CMK (cell line): ENCODE data around the gene DENND1A.
"Not testable (repeated sequence)": the region's sequence is repeated elsewhere in the genome, so short reads cannot be mapped to it uniquely, and the experiment has no call there.

Source experiments
- DNase-seq: peaks from one replicate; pipeline ENCODE4 v3.0.0-alpha.2; 2010; ENCODE audit warnings: low read depth

Gene DENND1A

GRCh38 chr9:123652416-123652815 is 277.5 kb downstream of the DENND1A start:
- no peak for DNase-seq

DNA sequence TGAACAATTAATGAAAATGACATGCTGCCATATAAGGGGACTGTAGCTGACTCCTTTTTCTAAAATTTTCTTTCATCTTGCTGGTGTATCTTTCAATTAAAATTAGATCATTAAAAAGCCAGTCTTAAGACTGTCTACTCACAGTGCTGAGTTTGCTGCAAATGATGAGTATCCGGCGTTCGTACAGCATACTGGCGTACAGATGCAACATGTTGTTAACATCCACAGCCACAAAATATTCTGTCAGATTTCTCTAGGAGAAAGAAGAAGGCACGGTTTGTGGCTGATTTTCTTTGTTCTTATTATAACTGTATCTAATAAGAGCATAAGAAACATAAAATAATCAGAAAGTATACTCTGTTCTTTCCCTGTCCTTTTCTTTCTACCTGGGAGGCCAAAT is 278.1 kb downstream of the DENND1A start:
- DNase-seq = no peak

DNA sequence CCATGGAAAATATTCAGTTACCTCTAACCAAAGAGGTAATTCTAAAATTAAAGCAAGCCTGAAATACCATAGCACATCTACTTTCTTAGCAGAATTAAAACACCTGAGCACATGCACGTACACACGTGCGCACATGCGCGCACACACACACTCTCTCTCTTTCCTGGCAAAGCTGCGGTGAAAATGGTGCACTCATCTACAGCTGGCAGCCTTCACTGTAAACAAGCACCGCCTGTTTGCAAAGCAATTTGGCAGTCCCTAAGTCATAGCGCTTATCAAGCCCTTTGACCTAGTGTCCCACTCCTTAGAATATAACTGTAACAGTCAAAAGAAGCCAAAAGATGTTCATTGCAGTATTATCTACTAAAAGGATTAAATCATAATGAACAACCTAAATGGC is 278.7 kb downstream of the DENND1A start:
- no peak for DNase-seq

- DNase-seq = no peak
Observed at GRCh38 chr9:123649909-123650308, 280.0 kb downstream of the DENND1A start.

GRCh38 chr9:123647145-123647544 is 282.8 kb downstream of the DENND1A start:
- no peak for DNase-seq

GRCh38 chr9:123645762-123646161 is 284.2 kb downstream of the DENND1A start:
- DNase-seq = no peak

DNA sequence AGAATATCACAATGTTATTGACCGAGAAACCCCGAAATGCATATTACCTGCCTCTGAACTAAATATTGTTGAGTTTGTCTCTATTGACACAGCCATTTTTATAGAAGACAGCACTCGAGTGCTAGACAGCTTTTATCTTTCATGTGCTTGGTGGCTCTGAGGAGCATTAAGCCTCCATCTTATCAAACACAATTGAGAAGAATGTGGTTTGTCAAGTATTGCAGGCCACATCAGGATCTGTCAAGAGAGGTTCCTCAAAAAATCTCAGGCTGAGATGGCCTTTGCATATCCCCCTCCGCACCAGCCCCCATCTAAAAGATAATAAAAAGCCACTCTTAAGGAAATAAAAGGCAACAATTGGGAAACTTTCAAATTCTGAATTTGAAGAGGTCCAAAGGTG is 284.8 kb downstream of the DENND1A start:
- DNase-seq = no peak

- DNase-seq = no peak
Observed at GRCh38 chr9:123643518-123643917, 286.4 kb downstream of the DENND1A start.

- no peak for DNase-seq
Observed at GRCh38 chr9:123642291-123643278, 287.3 kb downstream of the DENND1A start.

DNA sequence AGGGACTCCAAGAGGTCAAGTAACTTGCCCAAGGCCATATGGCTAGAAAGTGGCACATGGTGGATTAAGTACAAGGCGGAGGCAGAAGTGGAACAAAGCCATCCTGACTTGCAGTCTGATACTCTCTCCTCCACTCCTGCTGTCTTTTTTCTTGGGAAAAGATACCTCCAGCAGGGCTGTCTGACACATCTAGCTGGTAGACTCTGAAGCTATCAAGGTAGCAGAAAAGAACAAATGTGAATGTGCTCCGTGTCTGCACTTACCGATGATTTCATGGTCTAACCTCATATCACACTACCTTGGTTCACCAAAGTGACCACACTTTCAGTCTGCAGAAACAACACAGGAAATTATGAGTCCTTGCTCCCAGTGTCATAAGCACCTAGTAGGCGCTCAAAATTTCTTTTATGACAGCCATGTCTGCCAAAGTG is 289.1 kb downstream of the DENND1A start:
- no peak for DNase-seq

DNA sequence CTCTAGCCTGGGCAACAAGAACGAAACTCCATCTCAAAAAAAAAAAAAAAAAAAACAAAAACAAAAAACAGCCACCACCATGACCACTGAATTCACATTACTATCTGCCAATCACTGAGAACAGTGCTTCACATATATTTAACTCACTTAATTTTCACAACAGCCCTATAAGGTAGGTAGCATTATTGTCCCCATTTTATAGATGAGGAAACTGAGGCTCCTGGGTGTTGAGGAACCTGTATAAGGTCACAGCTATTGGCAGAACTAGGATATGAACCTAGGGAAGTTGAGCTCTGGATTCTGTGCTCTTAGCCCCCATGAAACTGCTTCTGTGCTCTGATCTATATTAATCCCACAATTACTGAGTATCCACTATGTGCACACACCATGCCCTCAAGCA is 290.2 kb downstream of the DENND1A start:
- no peak for DNase-seq

GRCh38 chr9:123637945-123638634 is 291.8 kb downstream of the DENND1A start:
- peak; percentile 12 for DNase-seq

DNA sequence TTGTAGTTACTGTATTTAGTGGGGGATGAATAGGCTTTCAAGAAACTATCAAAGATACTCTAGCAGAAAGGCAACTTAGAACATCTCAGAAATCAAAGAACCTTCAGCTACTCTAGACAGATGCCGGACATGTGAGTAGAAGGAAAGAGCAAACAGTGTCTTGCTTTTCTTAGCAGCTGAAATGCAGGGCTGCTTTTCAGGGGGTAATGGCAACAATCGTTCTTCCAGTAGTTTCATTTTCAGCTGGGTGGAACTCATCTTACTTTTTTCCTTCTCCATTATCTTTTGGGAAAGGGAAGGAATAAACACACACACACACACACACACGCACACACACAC is 292.4 kb downstream of the DENND1A start:
- DNase-seq = no peak

GRCh38 chr9:123636805-123637204 is 293.1 kb downstream of the DENND1A start:
- not testable (repeated sequence) for DNase-seq

DNA sequence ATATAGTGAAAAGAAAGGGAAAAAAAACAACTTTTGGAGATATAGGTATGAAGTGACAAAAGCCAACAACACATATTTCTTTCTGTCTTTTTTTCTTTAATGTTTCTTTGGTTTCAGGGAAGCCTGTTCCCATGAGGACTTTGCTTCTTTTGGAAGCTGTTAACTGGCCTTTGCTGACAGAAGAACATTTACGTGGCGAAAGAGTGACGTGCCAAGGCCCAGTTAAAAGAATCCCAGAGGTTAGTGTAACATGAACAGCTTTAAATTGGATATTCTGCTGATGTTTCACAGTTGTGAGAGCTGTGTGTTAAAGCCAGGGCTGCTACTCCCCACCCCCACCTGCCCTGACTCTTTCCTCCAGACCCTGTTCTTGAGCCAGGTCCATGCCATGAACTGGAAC is 298.1 kb downstream of the DENND1A start:
- DNase-seq = no peak

DNA sequence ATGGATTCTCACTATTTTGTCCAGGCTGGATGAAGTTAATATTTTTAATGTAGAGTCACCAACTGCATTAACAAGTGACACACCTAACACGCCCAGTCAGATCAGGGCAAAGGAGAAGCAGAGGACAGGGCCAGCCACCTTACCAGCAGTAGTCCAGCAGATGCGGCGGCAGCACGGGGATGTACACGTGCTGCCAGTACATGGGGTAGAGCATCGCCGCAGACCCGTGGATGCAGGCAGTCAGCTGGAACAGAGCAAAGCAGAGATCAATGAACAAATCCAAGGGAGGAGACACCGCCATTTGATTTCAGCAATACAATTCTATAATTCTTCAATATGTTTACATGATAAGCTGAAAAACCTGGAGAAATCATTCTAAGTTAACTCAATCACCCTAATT is 299.7 kb downstream of the DENND1A start:
- no peak for DNase-seq

GRCh38 chr9:123629531-123629930 is 300.4 kb downstream of the DENND1A start:
- no peak for DNase-seq

DNA sequence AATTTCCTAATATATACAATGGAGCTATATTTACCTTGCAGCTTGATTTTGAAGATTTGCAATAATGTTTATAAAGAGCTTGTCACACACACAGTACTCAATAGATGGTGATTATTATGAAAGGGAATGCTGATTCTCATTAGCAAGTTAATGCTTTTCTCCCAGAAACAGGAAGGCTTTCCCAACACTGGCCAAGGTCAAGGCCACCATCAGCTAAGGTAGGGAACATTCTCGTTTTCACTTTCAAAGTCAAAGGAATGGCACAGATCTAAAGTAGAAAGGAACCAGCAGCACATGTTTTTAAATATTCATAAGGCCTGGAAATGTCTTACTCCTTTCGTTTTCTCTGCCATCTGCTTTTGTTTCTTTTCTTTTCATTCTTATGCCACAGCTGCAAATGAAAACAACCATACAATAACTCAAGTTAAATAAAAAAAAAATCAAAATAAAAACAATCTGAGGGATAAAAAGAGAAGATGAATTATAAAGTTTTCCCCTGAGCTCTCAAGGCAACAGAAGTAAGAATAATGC is 307.1 kb downstream of the DENND1A start:
- no peak for DNase-seq

DNA sequence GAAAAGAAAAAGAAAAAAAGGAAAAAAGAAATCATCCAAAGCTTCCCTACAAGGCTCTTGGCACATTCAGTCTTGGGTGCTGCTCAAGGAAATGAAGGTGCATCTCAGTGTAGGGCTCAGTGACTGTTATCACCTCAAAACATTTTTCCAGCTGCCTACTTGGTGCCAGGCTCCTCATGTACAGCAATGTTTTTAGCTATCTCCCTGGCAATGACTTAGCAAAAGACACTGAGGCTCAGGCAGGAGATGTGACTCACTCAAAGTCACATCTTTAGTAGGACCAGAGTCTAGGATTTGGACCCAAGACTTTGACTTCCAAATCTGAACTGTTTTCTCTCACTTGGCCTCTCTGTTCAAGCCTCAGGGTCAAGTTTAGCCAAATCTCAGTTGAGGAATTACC is 309.7 kb downstream of the DENND1A start:
- DNase-seq = no peak

DNA sequence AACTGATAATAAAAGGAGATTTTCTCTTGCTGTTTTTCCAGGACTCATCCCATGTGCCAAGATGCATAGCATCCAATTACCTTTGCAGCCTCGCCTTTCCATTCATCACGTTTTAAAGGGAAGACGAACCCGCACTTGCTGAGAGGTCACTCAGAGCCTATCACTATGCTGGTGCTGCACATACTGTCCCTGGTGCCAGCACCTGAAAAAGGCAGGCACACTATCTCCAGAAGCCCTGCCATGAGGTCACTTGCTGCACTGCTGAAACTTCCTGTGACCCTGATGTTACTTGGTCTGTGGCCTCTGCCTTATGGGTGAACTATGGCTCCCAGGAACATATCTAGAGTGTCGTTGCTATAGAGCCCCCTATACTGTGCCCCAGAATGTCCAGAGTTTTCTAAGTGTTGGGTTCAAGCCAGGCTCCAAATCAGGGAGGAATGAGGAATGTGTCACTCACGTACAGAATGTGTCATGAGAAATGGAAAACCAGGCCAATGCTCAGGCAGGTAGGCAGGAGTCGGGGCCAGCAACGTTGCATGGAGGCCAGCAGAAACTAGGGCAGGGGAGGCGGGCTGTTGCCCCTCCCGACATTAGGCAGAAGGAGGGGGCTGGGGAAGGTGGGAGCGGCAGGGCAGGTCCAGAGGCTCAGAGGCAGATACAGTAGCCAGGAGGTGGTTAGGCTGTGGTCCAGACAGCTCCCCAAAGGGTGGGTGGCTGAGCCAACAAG is 311.8 kb downstream of the DENND1A start:
- no peak for DNase-seq

DNA sequence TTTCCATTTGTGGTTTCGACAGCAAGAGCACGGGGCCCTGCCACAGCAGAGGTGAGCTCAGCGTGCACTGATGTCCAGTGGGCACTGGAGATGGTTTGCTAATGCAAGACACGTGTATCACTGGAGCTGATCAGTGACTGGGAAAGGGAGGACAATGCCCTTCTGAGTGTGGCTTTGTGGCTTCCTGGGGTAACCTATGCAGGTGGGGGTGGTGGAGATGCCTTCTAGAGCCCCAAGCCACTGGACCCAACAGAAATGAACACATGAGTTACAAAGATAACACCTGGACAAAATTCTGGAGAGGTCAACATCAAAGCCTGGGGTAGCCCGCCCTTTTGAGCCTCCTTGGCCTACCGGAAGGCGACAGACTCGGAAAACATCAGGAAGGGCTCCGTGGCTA is 312.6 kb downstream of the DENND1A start:
- no peak for DNase-seq

- DNase-seq = no peak
Observed at GRCh38 chr9:123616707-123617106, 313.2 kb downstream of the DENND1A start.
